Activated CD8-positive, alpha-beta T cell treated with anti-CD3 and anti-CD28 coated beads for 36 hours (primary cell): ENCODE data around the gene CCDC188. TPM values are rescaled to one million over a fixed set of nuclear protein-coding genes. Genes with fewer than 3 reads are reported as not detected.

Experiments
- ATAC-seq: fragments of 200-7000 bp; cut with Tn5 transposase; one replicate; pipeline ENCODE4 v1.10.0; 2021; ENCODE audit warnings: mild to moderate bottlenecking, moderate library complexity
- CTCF ChIA-PET: fragments of 350-600 bp; sonication (Branson Sonifier 250); formaldehyde crosslinking; loops from one replicate; lab custom pipeline; 2021; ENCODE audit warnings: antibody characterized with exemption; lab: Charles Lee
- POLR2A ChIA-PET: fragments of 350-600 bp; sonication (Branson Sonifier 250); formaldehyde crosslinking; loops from one replicate; lab custom pipeline; 2021; ENCODE audit warnings: antibody characterized with exemption; lab: Charles Lee
- DNase-seq: peaks from one replicate; pipeline ENCODE4 v3.0.0-alpha.2; 2020
- H3K27ac Mint-ChIP-seq: one replicate; pipeline ENCODE4 v1.8.0; 2021; ENCODE audit warnings: mild to moderate bottlenecking, mixed read lengths
- H3K27me3 Mint-ChIP-seq: one replicate; pipeline ENCODE4 v1.8.0; 2021; ENCODE audit warnings: mixed read lengths
- H3K36me3 Mint-ChIP-seq: one replicate; pipeline ENCODE4 v1.8.0; 2021; ENCODE audit warnings: low read depth, mixed read lengths
- H3K4me1 Mint-ChIP-seq: one replicate; pipeline ENCODE4 v1.8.0; 2021; ENCODE audit warnings: low read depth, mixed read lengths
- H3K4me3 Mint-ChIP-seq: one replicate; pipeline ENCODE4 v1.8.0; 2021; ENCODE audit warnings: mild to moderate bottlenecking, moderate library complexity, mixed read lengths
- H3K9me3 Mint-ChIP-seq: one replicate; pipeline ENCODE4 v1.8.0; 2021; ENCODE audit warnings: mixed read lengths
- intact Hi-C: fragments of 100-400 bp; cut with micrococcal nuclease; formaldehyde crosslinking; loops from one replicate; pipeline ENCODE4 v1.10.0; 2022
- total RNA-seq, 2 experiments: library from RNA; stranded (reverse); gene quantifications; one replicate each; pipeline ENCODE4 v1.2.3, GENCODE V29; 2021
- TF ChIP-seq, protein P1 (sequence below): fragments of 200-600 bp; IDR thresholded peaks from one replicate; pipeline ENCODE4 v1.8.0; 2022; ENCODE audit warnings: antibody characterized with exemption, mild to moderate bottlenecking

The CCDC188 gene
- total RNA-seq, 2 experiments from 2014 or later = not detected

GRCh38 chr22:20171288-20172140, 20.7 kb upstream of the CCDC188 start:
- CTCF ChIA-PET = no interaction called here
- no peaks in the 10 kb centered on the region for H3K36me3 Mint-ChIP-seq
- H3K9me3 Mint-ChIP-seq = no peaks in the 10 kb centered on the region
- intact Hi-C loops = no loop called here
- no peak overlapping the region for H3K4me3 Mint-ChIP-seq
- no peaks in the 10 kb centered on the region for H3K27me3 Mint-ChIP-seq
- no peak overlapping the region for H3K27ac Mint-ChIP-seq
- no peak for ATAC-seq
- TF ChIP-seq, protein P1, sequence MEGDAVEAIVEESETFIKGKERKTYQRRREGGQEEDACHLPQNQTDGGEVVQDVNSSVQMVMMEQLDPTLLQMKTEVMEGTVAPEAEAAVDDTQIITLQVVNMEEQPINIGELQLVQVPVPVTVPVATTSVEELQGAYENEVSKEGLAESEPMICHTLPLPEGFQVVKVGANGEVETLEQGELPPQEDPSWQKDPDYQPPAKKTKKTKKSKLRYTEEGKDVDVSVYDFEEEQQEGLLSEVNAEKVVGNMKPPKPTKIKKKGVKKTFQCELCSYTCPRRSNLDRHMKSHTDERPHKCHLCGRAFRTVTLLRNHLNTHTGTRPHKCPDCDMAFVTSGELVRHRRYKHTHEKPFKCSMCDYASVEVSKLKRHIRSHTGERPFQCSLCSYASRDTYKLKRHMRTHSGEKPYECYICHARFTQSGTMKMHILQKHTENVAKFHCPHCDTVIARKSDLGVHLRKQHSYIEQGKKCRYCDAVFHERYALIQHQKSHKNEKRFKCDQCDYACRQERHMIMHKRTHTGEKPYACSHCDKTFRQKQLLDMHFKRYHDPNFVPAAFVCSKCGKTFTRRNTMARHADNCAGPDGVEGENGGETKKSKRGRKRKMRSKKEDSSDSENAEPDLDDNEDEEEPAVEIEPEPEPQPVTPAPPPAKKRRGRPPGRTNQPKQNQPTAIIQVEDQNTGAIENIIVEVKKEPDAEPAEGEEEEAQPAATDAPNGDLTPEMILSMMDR = no peak
- POLR2A ChIA-PET = no interaction called here
- no peaks in the 10 kb centered on the region for H3K4me1 Mint-ChIP-seq
- DNase-seq = no peak

DNA sequence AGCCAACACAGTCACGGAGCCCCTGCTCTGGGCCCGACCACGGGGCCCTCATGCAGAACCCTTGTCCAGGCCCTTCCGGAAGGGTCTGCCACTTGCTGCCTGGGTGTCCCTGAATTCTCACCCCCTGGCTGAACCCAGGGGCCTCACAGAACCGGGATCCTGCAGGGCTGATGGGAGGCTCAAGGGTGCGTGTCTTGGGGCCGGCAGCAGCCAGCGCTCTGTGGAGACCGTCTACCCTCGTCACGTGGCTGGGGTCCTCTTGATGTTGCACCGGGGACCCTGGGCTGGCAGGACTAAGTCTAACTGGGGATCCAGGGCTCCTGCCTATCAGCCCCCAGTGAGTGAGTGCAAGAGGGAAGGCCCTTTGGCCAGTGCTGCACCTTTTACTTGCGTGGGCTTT, 19.3 kb upstream of the CCDC188 start:
- DNase-seq (no peak), ATAC-seq (no peak)
- Mint-ChIP-seq H3K4me1 (no peaks in the 10 kb centered on the region), H3K27me3 (no peaks in the 10 kb centered on the region), H3K4me3 (no peak overlapping the region), H3K9me3 (no peaks in the 10 kb centered on the region), H3K36me3 (no peaks in the 10 kb centered on the region), H3K27ac (no peak overlapping the region)
- ChIA-PET POLR2A (no interaction called here), CTCF (no interaction called here)
- TF ChIP-seq, protein P1 = no peak
- intact Hi-C loops = no loop called here

- intact Hi-C loops = no loop called here
- H3K4me3 Mint-ChIP-seq = no peak overlapping the region
- H3K4me1 Mint-ChIP-seq = no peaks in the 10 kb centered on the region
- ChIA-PET POLR2A (no interaction called here), CTCF (no interaction called here)
- TF ChIP-seq, protein P1 = no peak
- H3K36me3 Mint-ChIP-seq = peaks cover under 1% of the 10 kb centered on the region
- no peak for ATAC-seq
- no peak overlapping the region for H3K27ac Mint-ChIP-seq
- H3K9me3 Mint-ChIP-seq = peaks cover under 1% of the 10 kb centered on the region
- no peak for DNase-seq
- no peaks in the 10 kb centered on the region for H3K27me3 Mint-ChIP-seq
Observed at GRCh38 chr22:20169253-20169822, 18.5 kb upstream of the CCDC188 start.

- H3K36me3 Mint-ChIP-seq = peaks cover 2% of the 10 kb centered on the region
- CTCF ChIA-PET = no interaction called here
Observed at GRCh38 chr22:20167643-20168322, 16.9 kb upstream of the CCDC188 start.

More at GRCh38 chr22:20167643-20168322, 16.9 kb upstream of the CCDC188 start:
- intact Hi-C loops = no loop called here
- Mint-ChIP-seq H3K9me3 (peaks cover 5% of the 10 kb centered on the region), H3K27me3 (no peaks in the 10 kb centered on the region), H3K27ac (no peak overlapping the region), H3K4me3 (no peak overlapping the region), H3K4me1 (no peaks in the 10 kb centered on the region)
- ATAC-seq (no peak), DNase-seq (no peak)
- POLR2A ChIA-PET = no interaction called here
- TF ChIP-seq, protein P1 = no peak
